NB4 (cell line): Measurements from ENCODE around the gene BCO2.

ENCODE experiments used
- TF ChIP-seq, protein P1 (sequence below): IDR thresholded peaks from one replicate; pipeline ENCODE4 v1.5.1; 2012; ENCODE audit warnings: low read depth, low read length
- TF ChIP-seq, protein P2 (sequence below): IDR thresholded peaks from 2 replicates; pipeline ENCODE4 v1.6.1; 2011; ENCODE audit warnings: low read depth, low read length

DNA sequence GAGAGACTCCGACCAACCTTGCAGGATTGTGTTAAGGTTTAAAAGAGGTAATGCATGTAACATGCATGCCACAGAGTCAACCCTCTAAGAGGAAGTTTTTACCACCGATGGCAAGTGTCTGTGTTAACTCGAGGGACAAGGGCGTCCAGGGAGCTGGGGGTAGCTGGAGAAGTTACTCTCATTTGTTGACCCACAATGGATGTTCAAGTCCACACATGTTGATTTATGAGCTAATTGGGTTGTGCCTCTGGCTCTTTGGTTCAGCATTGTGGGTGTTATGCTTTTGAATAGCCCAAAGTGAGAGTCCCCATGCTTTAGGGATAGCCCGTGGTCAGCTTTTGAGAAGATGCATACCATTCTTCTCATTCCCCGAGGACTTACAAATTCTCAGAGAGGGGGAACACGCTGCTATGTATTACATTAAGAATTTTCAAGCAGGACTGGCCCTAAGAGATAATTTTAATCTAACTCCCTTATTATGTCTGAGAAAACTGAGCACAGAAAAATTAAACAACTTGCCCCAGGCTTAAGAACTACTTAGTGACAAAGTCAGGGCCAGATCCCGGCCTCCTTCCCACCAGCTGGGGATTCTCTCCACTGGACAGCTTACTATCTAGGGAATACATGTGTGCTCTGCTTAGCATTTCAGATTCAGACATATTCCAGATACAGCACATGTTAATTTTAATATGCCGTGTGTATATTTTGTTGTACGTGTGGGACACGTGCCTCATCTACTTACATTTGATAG lies 90.5 kb downstream of the BCO2 start:
- TF ChIP-seq, protein P1, sequence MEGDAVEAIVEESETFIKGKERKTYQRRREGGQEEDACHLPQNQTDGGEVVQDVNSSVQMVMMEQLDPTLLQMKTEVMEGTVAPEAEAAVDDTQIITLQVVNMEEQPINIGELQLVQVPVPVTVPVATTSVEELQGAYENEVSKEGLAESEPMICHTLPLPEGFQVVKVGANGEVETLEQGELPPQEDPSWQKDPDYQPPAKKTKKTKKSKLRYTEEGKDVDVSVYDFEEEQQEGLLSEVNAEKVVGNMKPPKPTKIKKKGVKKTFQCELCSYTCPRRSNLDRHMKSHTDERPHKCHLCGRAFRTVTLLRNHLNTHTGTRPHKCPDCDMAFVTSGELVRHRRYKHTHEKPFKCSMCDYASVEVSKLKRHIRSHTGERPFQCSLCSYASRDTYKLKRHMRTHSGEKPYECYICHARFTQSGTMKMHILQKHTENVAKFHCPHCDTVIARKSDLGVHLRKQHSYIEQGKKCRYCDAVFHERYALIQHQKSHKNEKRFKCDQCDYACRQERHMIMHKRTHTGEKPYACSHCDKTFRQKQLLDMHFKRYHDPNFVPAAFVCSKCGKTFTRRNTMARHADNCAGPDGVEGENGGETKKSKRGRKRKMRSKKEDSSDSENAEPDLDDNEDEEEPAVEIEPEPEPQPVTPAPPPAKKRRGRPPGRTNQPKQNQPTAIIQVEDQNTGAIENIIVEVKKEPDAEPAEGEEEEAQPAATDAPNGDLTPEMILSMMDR: no peak
- TF ChIP-seq, protein P2, sequence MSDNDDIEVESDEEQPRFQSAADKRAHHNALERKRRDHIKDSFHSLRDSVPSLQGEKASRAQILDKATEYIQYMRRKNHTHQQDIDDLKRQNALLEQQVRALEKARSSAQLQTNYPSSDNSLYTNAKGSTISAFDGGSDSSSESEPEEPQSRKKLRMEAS: no peak
